Neural cell (in vitro differentiated cells): ENCODE results near the gene ABT1. TPM values are rescaled to one million over a fixed set of nuclear protein-coding genes. Genes with fewer than 3 reads are reported as not detected.

Experiments used
- H2AFZ ChIP-seq: fragments of 200-600, 300-800 bp; sonication (generic), shearing (Covaris generic); 2 replicates; pipeline ENCODE4 v1.6.0; 2014; ENCODE audit warnings: low read depth, mild to moderate bottlenecking, antibody characterized with exemption, low read length, moderate library complexity
- H3F3A ChIP-seq: fragments of 200-600 bp; shearing (Covaris generic); 2 replicates; pipeline ENCODE4 v1.6.1; 2016; ENCODE audit warnings: mild to moderate bottlenecking, moderate library complexity, mixed read lengths, antibody characterized with exemption, low read length; ENCODE audit not compliant: insufficient read depth, poor library complexity, severe bottlenecking
- H3K27ac ChIP-seq: fragments of 200-600, 300-800 bp; sonication (generic), shearing (Covaris generic); 2 replicates; pipeline ENCODE4 v1.5.1; 2014; ENCODE audit warnings: mild to moderate bottlenecking, low read length, moderate library complexity
- H3K27me3 ChIP-seq: fragments of 300-800, 200-600 bp; sonication (generic), shearing (Covaris generic); 2 replicates; pipeline ENCODE4 v1.6.0; 2014; ENCODE audit warnings: mild to moderate bottlenecking, low read depth, low read length, moderate library complexity; ENCODE audit not compliant: insufficient read depth
- H3K36me3 ChIP-seq: fragments of 300-800, 200-600 bp; sonication (generic), shearing (Covaris generic); 2 replicates; pipeline ENCODE4 v1.5.1; 2014; ENCODE audit warnings: mild to moderate bottlenecking, antibody characterized with exemption, low read length, moderate library complexity; ENCODE audit not compliant: insufficient read depth
- H3K4me2 ChIP-seq: fragments of 300-800, 200-600 bp; sonication (generic), shearing (Covaris generic); 2 replicates; pipeline ENCODE4 v1.6.0; 2014; ENCODE audit warnings: mild to moderate bottlenecking, low read length
- H3K4me3 ChIP-seq: fragments of 300-800, 200-600 bp; sonication (generic), shearing (Covaris generic); 2 replicates; pipeline ENCODE4 v1.5.1; 2014; ENCODE audit warnings: mild to moderate bottlenecking, low read length, moderate library complexity
- H3K79me2 ChIP-seq: fragments of 200-600 bp; shearing (Covaris generic); replicated peaks from 2 replicates; pipeline ENCODE4 v1.6.0; 2014; ENCODE audit warnings: mild to moderate bottlenecking, low read length, moderate library complexity; ENCODE audit not compliant: insufficient read depth
- H3K9ac ChIP-seq: fragments of 300-800, 200-600 bp; sonication (generic), shearing (Covaris generic); 2 replicates; pipeline ENCODE4 v1.6.1; 2016; ENCODE audit warnings: mild to moderate bottlenecking, low read length, mixed read lengths
- H3K9me2 ChIP-seq: fragments of 200-600 bp; shearing (Covaris generic); 2 replicates; pipeline ENCODE4 v1.6.1; 2016; ENCODE audit warnings: mild to moderate bottlenecking, low read length, mixed read lengths; ENCODE audit not compliant: insufficient read depth
- H3K9me3 ChIP-seq: fragments of 200-600, 300-800 bp; sonication (generic), shearing (Covaris generic); 2 replicates; pipeline ENCODE4 v1.6.1; 2016; ENCODE audit warnings: mild to moderate bottlenecking, mixed run types, low read length, moderate library complexity, mixed read lengths
- H4K20me1 ChIP-seq: fragments of 200-600 bp; shearing (Covaris generic); 2 replicates; pipeline ENCODE4 v1.6.1; 2016; ENCODE audit warnings: mild to moderate bottlenecking, mixed run types; ENCODE audit not compliant: insufficient read depth
- EP300 ChIP-seq: fragments of 450-650 bp; conservative IDR thresholded peaks from 2 replicates; pipeline ENCODE4 v1.6.1; 2014; ENCODE audit warnings: antibody characterized with exemption, mild to moderate bottlenecking, moderate library complexity; ENCODE audit not compliant: poor library complexity, severe bottlenecking
- EZH2 ChIP-seq: fragments of 200-600, 300-800 bp; shearing (Covaris generic), sonication (generic); IDR thresholded peaks from 2 replicates; pipeline ENCODE4 v1.6.1; 2014; ENCODE audit warnings: antibody characterized with exemption, low read length, borderline replicate concordance, mild to moderate bottlenecking; ENCODE audit not compliant: insufficient read depth, poor library complexity, severe bottlenecking
- MXI1 ChIP-seq: fragments of 450-650 bp; conservative IDR thresholded peaks from 2 replicates; pipeline ENCODE4 v1.6.1; 2014; ENCODE audit warnings: antibody characterized with exemption, mild to moderate bottlenecking; ENCODE audit not compliant: poor library complexity, severe bottlenecking
- RAD21 ChIP-seq: fragments of 450-650 bp; conservative IDR thresholded peaks from 2 replicates; pipeline ENCODE4 v1.6.1; 2014; ENCODE audit warnings: antibody characterized with exemption, mild to moderate bottlenecking, moderate library complexity
- REST ChIP-seq: IDR thresholded peaks from 2 replicates; pipeline ENCODE4 v1.6.1; 2012; ENCODE audit warnings: borderline replicate concordance
- SMC3 ChIP-seq: fragments of 450-650 bp; conservative IDR thresholded peaks from 2 replicates; pipeline ENCODE4 v1.6.1; 2014; ENCODE audit warnings: antibody characterized with exemption, mild to moderate bottlenecking, moderate library complexity; ENCODE audit not compliant: poor library complexity
- TAF1 ChIP-seq: IDR thresholded peaks from 2 replicates; pipeline ENCODE4 v1.6.1; 2012; ENCODE audit warnings: low read depth
- polyA plus RNA-seq: library from polyadenylated mRNA; depleted of rRNA; stranded (reverse); fragments of >200 nt; gene quantifications from 2 replicates; pipeline ENCODE4 v1.2.3, GENCODE V29; 2014
- TF ChIP-seq, protein P1 (sequence below): fragments of 450-650 bp; IDR thresholded peaks from 2 replicates; pipeline ENCODE4 v1.5.1; 2014; ENCODE audit warnings: antibody characterized with exemption, mild to moderate bottlenecking, moderate library complexity; ENCODE audit not compliant: poor library complexity, severe bottlenecking

Gene ABT1
- polyA plus RNA-seq, 1 donor from 2014 or later = 26.1 TPM

- H3K9ac ChIP-seq = no peak overlapping the region
- no peaks in the 10 kb centered on the region for H4K20me1 ChIP-seq
- no peak overlapping the region for H3K4me2 ChIP-seq
- no peaks in the 10 kb centered on the region for H3K9me2 ChIP-seq
- no peak overlapping the region for H2AFZ ChIP-seq
- TF ChIP-seq TAF1 (no peak), REST (no peak), RAD21 (no peak), MXI1 (no peak)
- H3F3A ChIP-seq = peaks cover 7% of the 10 kb centered on the region
- peaks cover 8% of the 10 kb centered on the region for H3K79me2 ChIP-seq
- no peaks in the 10 kb centered on the region for H3K36me3 ChIP-seq
- no peak overlapping the region for H3K4me3 ChIP-seq
- H3K27ac ChIP-seq = no peak overlapping the region
- H3K9me3 ChIP-seq = peaks cover 4% of the 10 kb centered on the region
- peaks cover 47% of the 10 kb centered on the region for H3K27me3 ChIP-seq
These were observed 4.1 kb upstream of the ABT1 start for GRCh38 chr6:26592649-26593048.

DNA sequence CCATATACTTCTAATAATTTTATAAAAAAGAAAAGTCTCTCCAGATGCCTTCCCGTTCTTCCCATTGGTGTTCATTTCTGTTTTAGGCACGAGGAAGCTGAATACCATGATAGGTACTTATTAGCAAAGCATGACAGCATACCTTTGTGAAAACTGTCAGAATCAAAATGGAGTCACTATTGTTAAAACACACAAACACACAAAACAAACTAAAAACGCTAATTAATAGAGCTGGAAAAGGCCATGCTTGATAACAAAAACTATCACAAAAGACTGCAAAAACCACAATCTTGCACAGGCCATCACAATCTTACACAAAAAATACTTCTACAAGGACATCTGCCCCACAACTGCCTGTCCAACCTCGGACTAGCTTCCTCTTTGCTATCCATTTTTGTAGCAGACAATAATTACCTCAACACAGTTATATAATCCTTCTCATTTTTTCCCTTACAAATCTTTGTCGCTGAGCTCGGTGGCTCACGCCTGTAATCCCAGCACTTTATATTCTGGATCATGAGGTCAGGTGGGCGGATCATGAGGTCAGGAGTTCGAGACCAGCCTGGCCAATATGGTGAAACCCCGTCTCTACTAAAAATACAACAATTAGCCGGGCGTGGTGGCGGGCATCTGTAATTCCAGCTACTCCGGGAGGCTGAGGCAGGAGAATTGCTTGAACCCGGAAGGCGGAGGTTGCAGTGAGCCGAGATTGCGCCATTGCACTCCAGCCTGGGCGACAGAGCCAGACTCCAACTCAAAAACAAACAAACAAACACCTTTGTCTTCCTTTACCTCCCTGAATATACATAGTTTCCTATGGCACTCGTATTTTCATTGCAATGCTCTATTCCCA, 3.2 kb upstream of the ABT1 start:
- H4K20me1 ChIP-seq = no peaks in the 10 kb centered on the region
- no peak overlapping the region for H3K9ac ChIP-seq
- TF ChIP-seq, protein P1, sequence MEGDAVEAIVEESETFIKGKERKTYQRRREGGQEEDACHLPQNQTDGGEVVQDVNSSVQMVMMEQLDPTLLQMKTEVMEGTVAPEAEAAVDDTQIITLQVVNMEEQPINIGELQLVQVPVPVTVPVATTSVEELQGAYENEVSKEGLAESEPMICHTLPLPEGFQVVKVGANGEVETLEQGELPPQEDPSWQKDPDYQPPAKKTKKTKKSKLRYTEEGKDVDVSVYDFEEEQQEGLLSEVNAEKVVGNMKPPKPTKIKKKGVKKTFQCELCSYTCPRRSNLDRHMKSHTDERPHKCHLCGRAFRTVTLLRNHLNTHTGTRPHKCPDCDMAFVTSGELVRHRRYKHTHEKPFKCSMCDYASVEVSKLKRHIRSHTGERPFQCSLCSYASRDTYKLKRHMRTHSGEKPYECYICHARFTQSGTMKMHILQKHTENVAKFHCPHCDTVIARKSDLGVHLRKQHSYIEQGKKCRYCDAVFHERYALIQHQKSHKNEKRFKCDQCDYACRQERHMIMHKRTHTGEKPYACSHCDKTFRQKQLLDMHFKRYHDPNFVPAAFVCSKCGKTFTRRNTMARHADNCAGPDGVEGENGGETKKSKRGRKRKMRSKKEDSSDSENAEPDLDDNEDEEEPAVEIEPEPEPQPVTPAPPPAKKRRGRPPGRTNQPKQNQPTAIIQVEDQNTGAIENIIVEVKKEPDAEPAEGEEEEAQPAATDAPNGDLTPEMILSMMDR = no peak
- no peak for TF ChIP-seq TAF1
- no peak for TF ChIP-seq EP300
- TF ChIP-seq EZH2 = no peak
- no peak for TF ChIP-seq MXI1
- no peak for TF ChIP-seq RAD21
- no peak for TF ChIP-seq SMC3
- peaks cover 4% of the 10 kb centered on the region for H3K9me3 ChIP-seq
- H3K4me3 ChIP-seq = no peak overlapping the region
- peaks cover 10% of the 10 kb centered on the region for H3K79me2 ChIP-seq
- H3K27ac ChIP-seq = no peak overlapping the region
- H3K4me2 ChIP-seq = no peak overlapping the region
- H3K9me2 ChIP-seq = no peaks in the 10 kb centered on the region
- H2AFZ ChIP-seq = no peak overlapping the region
- peaks cover 7% of the 10 kb centered on the region for H3F3A ChIP-seq
- H3K36me3 ChIP-seq = no peaks in the 10 kb centered on the region
- H3K27me3 ChIP-seq = peaks cover 47% of the 10 kb centered on the region
